ENCODE measurements around the gene CTDSP2.
"Not testable (repeated sequence)": the region's sequence is repeated elsewhere in the genome, so short reads cannot be mapped to it uniquely, and the experiment has no call there.

Gene CTDSP2

DNA sequence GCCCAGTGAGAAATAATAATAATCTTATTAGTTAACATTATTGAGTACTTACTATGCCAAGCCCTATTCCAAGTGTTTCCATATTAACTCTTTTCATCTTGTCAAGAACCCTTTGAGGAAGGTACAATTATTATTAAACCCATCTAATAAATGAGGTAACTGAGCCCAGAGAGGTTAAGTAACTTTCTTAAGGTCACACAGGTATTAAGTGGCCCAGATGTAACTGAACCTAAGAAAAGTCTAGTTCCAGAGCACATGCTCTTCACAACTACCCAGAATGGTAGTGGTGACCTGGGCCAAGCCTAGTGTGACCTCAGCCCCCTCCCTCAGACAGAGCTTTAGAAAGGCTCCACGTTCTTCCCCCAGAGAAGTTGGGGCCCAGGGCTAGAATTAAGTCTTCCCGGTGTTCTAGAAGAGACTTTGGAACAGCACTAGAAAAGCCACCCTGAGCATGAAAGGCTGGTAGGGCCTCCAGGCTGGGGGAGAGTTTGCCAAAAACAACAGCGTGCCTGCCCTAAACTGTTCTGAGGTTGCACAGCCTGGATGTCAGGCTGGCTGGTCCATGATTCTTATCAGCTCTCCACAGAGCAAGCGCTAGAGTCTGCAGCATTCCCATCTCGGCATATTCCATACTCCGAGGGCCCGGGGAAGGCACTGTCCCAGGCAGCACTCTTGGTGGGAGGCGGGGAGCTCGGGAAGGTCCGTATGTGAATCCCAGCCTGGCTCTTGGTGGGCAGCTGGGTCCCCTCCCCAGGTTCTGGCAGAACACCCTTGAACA is 41.3 kb upstream of the CTDSP2 start:
- CTCF ChIA-PET, result interaction anchor here (0.6 to 1.3 kb wide), 4 partner anchors 43 to 1241 kb away, joined by 3 read pairs; no protein-coding TSS in a partner anchor
- peak; percentile 50 for DNase-seq (ENCODE audit: low spot score)
- POLR2A ChIA-PET (ENCODE audit: low non-redundant PET), result interaction anchor here (0.6 to 1.5 kb wide), 3 partner anchors 22 to 78 kb away, joined by 3 to 15 read pairs (median 4); partner anchors contain the start of gene CTDSP2
- H3K27ac ChIP-seq, result peak overlapping the region; percentile 99
- TF ChIP-seq, protein P1, sequence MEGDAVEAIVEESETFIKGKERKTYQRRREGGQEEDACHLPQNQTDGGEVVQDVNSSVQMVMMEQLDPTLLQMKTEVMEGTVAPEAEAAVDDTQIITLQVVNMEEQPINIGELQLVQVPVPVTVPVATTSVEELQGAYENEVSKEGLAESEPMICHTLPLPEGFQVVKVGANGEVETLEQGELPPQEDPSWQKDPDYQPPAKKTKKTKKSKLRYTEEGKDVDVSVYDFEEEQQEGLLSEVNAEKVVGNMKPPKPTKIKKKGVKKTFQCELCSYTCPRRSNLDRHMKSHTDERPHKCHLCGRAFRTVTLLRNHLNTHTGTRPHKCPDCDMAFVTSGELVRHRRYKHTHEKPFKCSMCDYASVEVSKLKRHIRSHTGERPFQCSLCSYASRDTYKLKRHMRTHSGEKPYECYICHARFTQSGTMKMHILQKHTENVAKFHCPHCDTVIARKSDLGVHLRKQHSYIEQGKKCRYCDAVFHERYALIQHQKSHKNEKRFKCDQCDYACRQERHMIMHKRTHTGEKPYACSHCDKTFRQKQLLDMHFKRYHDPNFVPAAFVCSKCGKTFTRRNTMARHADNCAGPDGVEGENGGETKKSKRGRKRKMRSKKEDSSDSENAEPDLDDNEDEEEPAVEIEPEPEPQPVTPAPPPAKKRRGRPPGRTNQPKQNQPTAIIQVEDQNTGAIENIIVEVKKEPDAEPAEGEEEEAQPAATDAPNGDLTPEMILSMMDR (conservative IDR thresholded peaks at IDR 0.05; ENCODE audit: low read depth), result no peak

DNA sequence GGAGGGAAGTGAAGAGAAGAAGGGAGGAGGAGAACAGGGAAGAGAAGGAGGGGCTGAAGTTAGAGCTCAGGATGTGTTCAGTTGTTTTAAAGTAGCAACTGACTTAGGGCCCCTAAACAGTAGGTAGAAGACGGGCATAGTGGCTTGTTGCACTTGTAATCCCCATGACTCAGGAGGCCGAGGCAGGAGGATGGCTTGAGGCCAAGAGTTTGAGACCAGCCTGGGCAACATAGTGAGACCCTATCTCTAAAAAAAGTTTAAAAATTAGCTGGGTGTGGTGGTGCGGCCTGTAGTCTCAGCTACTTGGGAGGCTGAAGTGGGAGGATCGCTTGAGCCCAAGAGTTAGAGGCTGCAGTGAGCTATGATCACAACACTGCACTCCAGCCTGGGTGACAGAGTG is 40.4 kb upstream of the CTDSP2 start:
- CTCF ChIA-PET, result interaction anchor here (0.6 kb wide), 1 partner anchor 18 kb away, joined by 5 read pairs; no protein-coding TSS in a partner anchor
- POLR2A ChIA-PET (ENCODE audit: low non-redundant PET), result not testable (repeated sequence)

DNA sequence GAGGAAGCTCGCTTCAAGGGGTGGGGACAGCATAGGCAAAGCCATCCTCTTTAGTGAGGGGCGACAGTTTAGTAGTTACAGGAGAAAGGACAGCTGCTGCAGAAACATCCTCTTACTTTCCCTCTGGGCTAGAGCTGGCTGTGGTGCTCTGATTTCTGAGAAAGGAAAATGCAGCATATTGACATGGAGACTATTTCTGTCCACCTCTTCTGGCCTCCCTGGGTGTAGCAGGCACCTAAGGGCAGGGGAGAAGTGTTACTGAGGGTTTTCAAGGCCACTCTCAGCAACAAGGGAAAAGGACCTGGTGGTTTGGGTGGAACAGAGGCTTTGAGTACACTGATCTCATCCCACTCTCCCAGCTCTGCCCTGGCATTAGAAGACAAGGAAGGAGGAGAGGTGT is 40.0 kb upstream of the CTDSP2 start:
- no peak for DNase-seq (ENCODE audit: low spot score)
- ChIA-PET POLR2A (ENCODE audit: low non-redundant PET) (no interaction called here), CTCF (interaction anchor here (0.6 kb wide), 1 partner anchor 18 kb away, joined by 5 read pairs; no protein-coding TSS in a partner anchor)
- peak overlapping the region; percentile 99 for H3K27ac ChIP-seq
- TF ChIP-seq, protein P1 (conservative IDR thresholded peaks at IDR 0.05; ENCODE audit: low read depth), result no peak

More for the DNA sequence above, 40.4 kb upstream of the CTDSP2 start:
- DNase-seq (ENCODE audit: low spot score), result not testable (repeated sequence)
- H3K27ac ChIP-seq, result peak overlapping the region; percentile 99

DNA sequence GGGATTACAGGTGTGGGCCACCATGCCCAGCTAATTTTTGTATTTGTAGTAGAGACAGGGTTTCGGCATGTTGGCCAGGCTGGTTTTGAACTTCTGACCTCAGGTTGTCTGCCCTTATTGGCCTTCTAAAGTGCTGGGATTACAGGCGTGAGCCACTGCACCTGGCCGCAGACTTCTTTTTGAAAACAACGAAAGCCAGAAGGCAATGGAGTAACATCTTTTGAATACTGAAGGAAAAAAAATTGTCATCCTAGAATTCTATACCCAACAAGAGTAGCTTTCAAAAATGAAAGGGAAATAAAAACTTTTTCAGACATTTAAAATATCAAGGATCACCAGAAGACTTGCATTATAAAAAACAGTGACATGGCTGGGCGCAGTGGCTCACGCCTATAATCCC is 38.7 kb upstream of the CTDSP2 start:
- no peak for DNase-seq (ENCODE audit: low spot score)
- ChIA-PET POLR2A (ENCODE audit: low non-redundant PET) (no interaction called here), CTCF (interaction anchor here (0.8 kb wide), 1 partner anchor 18 kb away, joined by 3 read pairs; no protein-coding TSS in a partner anchor)
- TF ChIP-seq, protein P1 (conservative IDR thresholded peaks at IDR 0.05; ENCODE audit: low read depth), result no peak
- H3K27ac ChIP-seq, result no peak overlapping the region

DNA sequence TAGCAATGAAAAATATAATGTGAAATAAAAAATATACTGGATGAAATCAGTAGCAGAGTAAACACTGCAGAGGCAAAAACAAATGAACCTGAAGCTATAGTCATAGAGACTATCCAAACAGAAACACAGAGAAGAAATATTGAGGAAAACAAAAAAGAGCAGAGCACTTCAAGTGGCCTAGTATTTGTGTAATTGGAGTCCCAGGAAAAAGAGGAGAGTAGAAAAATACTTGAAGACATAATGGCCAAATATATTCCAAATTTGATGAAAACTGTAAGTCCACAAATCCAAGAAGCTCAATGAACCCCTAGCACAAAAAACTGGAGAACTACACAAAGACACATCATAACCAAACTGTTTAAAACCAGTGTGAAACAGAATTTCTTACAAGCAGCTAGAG is 37.2 kb upstream of the CTDSP2 start:
- POLR2A ChIA-PET (ENCODE audit: low non-redundant PET), result no interaction called here
- DNase-seq (ENCODE audit: low spot score), result no peak
- CTCF ChIA-PET, result no interaction called here
- H3K27ac ChIP-seq, result no peak overlapping the region
- TF ChIP-seq, protein P1 (conservative IDR thresholded peaks at IDR 0.05; ENCODE audit: low read depth), result no peak

DNA sequence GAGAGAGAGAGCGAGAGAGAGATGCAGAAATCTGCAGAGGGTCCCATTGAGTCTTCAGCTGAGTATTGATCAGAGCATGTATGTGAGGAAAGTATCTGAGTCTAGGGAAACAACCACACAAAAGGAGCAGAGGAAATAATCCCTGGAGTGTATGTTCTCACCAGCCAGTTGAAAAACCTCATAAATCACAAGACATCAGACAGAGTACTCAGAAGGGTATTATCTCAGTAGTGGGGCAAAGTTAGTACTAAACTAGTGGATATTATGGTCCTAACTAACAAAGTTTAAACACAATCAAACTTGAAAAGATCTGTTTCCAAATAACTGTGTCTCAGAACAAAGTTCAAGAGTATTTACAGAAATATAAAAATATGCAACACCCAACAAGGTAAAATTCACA is 36.5 kb upstream of the CTDSP2 start:
- H3K27ac ChIP-seq, result no peak overlapping the region
- DNase-seq (ENCODE audit: low spot score), result no peak
- ChIA-PET POLR2A (ENCODE audit: low non-redundant PET) (no interaction called here), CTCF (interaction anchor here (0.7 to 1.2 kb wide), 2 partner anchors 26 to 38 kb away, joined by 3 to 5 read pairs; no protein-coding TSS in a partner anchor)
- TF ChIP-seq, protein P1 (conservative IDR thresholded peaks at IDR 0.05; ENCODE audit: low read depth), result no peak

DNA sequence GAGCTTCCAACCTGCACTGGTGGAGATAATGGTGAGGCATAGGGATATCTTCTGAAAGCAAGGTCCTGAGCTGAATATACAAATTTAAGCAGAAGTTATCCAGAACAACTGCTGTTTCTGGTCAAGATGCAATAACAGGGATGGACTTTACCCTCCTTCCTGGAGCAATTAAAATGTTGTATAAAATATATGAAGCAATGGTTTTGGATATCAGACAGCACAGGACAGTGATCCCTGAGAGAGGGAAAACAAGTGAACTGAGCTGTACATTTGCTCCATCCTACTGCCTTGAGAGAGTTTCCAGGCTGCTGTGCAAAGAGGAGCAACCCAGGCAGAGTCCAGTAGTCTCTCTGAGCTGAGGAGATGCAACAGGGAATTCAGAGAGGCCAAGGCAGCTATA is 36.0 kb upstream of the CTDSP2 start:
- no peak for DNase-seq (ENCODE audit: low spot score)
- ChIA-PET CTCF (interaction anchor here (0.6 to 1.2 kb wide), 3 partner anchors 21 to 38 kb away, joined by 3 to 5 read pairs (median 3); no protein-coding TSS in a partner anchor), POLR2A (ENCODE audit: low non-redundant PET) (no interaction called here)

More for the DNA sequence above, 36.0 kb upstream of the CTDSP2 start:
- H3K27ac ChIP-seq, result no peak overlapping the region
- TF ChIP-seq, protein P1 (conservative IDR thresholded peaks at IDR 0.05; ENCODE audit: low read depth), result no peak
